Ishikawa (cell line): Measurements from ENCODE around the gene ICA1.

Experiments
- CEBPB ChIP-seq: IDR thresholded peaks from 2 replicates; pipeline ENCODE4 v1.6.1; 2012
- CREB1 ChIP-seq: IDR thresholded peaks from 2 replicates; pipeline ENCODE4 v1.6.1; 2012; ENCODE audit warnings: low read depth
- EGR1 ChIP-seq: IDR thresholded peaks from 2 replicates; pipeline ENCODE4 v1.6.1; 2012
- EP300 ChIP-seq: IDR thresholded peaks from 2 replicates; pipeline ENCODE4 v1.6.1; 2012; ENCODE audit warnings: borderline replicate concordance
- FOXM1 ChIP-seq: IDR thresholded peaks from 2 replicates; pipeline ENCODE4 v1.6.1; 2012; ENCODE audit warnings: low read depth, borderline replicate concordance
- MAX ChIP-seq: IDR thresholded peaks from 2 replicates; pipeline ENCODE4 v1.6.1; 2012
- NFIC ChIP-seq: IDR thresholded peaks from 2 replicates; pipeline ENCODE4 v1.6.1; 2012
- RAD21 ChIP-seq: IDR thresholded peaks from 2 replicates; pipeline ENCODE4 v1.6.1; 2012; ENCODE audit warnings: low read depth
- REST ChIP-seq: IDR thresholded peaks from 2 replicates; pipeline ENCODE4 v1.6.1; 2012; ENCODE audit warnings: low read depth, mild to moderate bottlenecking
- TAF1 ChIP-seq: IDR thresholded peaks from 2 replicates; pipeline ENCODE4 v1.6.1; 2012; ENCODE audit warnings: low read depth, mild to moderate bottlenecking
- TCF12 ChIP-seq: IDR thresholded peaks from 2 replicates; pipeline ENCODE4 v1.6.1; 2012; ENCODE audit warnings: low read depth
- TEAD4 ChIP-seq: IDR thresholded peaks from 2 replicates; pipeline ENCODE4 v1.6.1; 2012
- USF1 ChIP-seq: IDR thresholded peaks from 2 replicates; pipeline ENCODE4 v1.6.1; 2012
- YY1 ChIP-seq: IDR thresholded peaks from 2 replicates; pipeline ENCODE4 v1.6.1; 2012; ENCODE audit warnings: low read depth
- ZBTB7A ChIP-seq: IDR thresholded peaks from 2 replicates; pipeline ENCODE4 v1.6.1; 2012; ENCODE audit warnings: low read depth

Gene ICA1

GRCh38 chr7:8172372-8173354 is 89.3 kb downstream of the ICA1 start:
- TF ChIP-seq CREB1, result no peak

GRCh38 chr7:8169171-8169570 is 92.8 kb downstream of the ICA1 start:
- no peak for TF ChIP-seq RAD21
- no peak for TF ChIP-seq REST
- no peak for TF ChIP-seq CREB1
- TF ChIP-seq NFIC, result no peak
- TF ChIP-seq EGR1, result no peak
- no peak for TF ChIP-seq MAX
- TF ChIP-seq TCF12, result no peak
- no peak for TF ChIP-seq TAF1
- no peak for TF ChIP-seq USF1
- no peak for TF ChIP-seq YY1
- no peak for TF ChIP-seq ZBTB7A

GRCh38 chr7:8168336-8168735 is 93.6 kb downstream of the ICA1 start:
- no peak for TF ChIP-seq ZBTB7A
- no peak for TF ChIP-seq USF1
- TF ChIP-seq YY1, result no peak
- no peak for TF ChIP-seq RAD21
- TF ChIP-seq MAX, result no peak
- no peak for TF ChIP-seq TCF12
- TF ChIP-seq TAF1, result no peak
- TF ChIP-seq REST, result no peak
- no peak for TF ChIP-seq EGR1
- no peak for TF ChIP-seq CEBPB
- no peak for TF ChIP-seq CREB1
- no peak for TF ChIP-seq NFIC
- TF ChIP-seq EP300, result no peak
- TF ChIP-seq FOXM1, result no peak
- TF ChIP-seq TEAD4, result no peak

- TF ChIP-seq FOXM1 (no peak), NFIC (no peak), TAF1 (no peak), USF1 (no peak), CEBPB (no peak)
Observed at GRCh38 chr7:8165150-8165549, 96.8 kb downstream of the ICA1 start.

GRCh38 chr7:8162181-8162580 is 99.8 kb downstream of the ICA1 start:
- TF ChIP-seq RAD21 (no peak), FOXM1 (no peak), YY1 (no peak), TAF1 (no peak), EGR1 (no peak), TCF12 (no peak), REST (no peak), EP300 (no peak), USF1 (no peak), CEBPB (no peak), MAX (no peak), CREB1 (no peak)
